NCI-H1694 treated with DMSO at 0.1 percent for 48 hours (cell line): Measurements from ENCODE around the gene CEP70.

ENCODE experiments used
- DNase-seq: peaks from one replicate; lab custom pipeline; 2025; lab: John Stamatoyannopoulos, UW

CEP70 gene

GRCh38 chr3:138452436-138452835, 141.6 kb downstream of the CEP70 start:
- no peak for DNase-seq

GRCh38 chr3:138451595-138452162, 142.4 kb downstream of the CEP70 start:
- DNase-seq, result no peak

- no peak for DNase-seq
These were observed 143.2 kb downstream of the CEP70 start for GRCh38 chr3:138450704-138451424.

- DNase-seq, result no peak
These were observed 143.9 kb downstream of the CEP70 start for GRCh38 chr3:138450181-138450580.

GRCh38 chr3:138449490-138449889, 144.6 kb downstream of the CEP70 start:
- no peak for DNase-seq

GRCh38 chr3:138448631-138449030, 145.4 kb downstream of the CEP70 start:
- DNase-seq, result no peak

- DNase-seq, result no peak
These were observed 148.4 kb downstream of the CEP70 start for GRCh38 chr3:138445654-138446053.

GRCh38 chr3:138445236-138445635, 148.8 kb downstream of the CEP70 start:
- no peak for DNase-seq
